AG09319 (cell line): ENCODE data around the gene LY6G5C.

Experiments used
- DNase-seq: peaks from one replicate; pipeline ENCODE4 v3.0.0-alpha.2; 2010; ENCODE audit warnings: low read depth; ENCODE audit errors: extremely low read depth
- TF ChIP-seq, protein P1 (sequence below): IDR thresholded peaks from 2 replicates; pipeline ENCODE4 v1.5.1; 2011; ENCODE audit warnings: low read depth, mild to moderate bottlenecking, inconsistent platforms, low read length, moderate library complexity

LY6G5C gene

DNA sequence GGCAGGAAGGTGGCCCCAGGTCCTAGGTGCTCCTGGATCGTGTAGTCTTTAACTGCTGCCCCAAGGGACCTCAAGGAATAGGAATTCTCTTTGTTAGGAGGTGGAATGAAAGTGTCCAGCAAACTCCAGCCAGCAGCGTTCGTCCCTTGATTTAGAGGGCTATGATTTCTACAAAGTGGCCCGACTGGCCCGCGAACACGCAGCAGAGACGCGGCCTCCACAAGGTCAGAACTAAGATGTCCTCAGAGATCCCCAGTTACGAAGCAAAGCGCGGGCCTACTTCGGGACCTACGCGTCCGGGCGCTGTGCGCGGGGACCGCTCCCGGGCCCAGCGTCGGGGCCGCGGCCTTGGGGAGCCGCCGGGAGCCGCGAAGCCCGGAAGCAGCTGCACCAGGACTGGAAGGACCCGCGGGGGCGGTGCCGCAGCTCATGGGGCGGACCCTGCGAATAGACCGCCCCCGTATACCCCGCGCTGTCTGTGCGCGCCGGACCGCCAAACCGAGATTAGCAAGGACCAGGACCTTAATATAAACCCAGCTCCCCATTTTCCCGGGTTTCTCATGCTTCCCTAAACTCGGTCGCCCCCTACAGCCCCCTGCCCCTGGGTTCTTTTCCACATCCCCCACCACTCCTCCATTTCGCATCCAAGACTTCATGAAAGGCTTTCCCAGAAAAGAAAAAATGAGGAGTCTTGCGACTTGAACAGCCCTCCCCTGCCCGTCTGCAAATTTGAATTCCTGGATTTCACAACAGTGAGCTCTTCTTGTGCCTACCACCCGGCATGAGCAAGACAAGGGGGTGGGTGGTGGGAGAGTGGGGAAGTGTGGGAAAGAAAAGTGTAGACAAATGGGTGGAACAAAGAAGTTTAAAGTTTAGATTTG is 20.2 kb downstream of the LY6G5C start, which contains the start of gene C6orf47:
Gene C6orf47, minus strand, starts transcription at position 398 of the 881 bp plus-strand sequence. CDS start 831 bp downstream, outside the sequence.
- DNase-seq: peak; percentile 49
- TF ChIP-seq, protein P1, sequence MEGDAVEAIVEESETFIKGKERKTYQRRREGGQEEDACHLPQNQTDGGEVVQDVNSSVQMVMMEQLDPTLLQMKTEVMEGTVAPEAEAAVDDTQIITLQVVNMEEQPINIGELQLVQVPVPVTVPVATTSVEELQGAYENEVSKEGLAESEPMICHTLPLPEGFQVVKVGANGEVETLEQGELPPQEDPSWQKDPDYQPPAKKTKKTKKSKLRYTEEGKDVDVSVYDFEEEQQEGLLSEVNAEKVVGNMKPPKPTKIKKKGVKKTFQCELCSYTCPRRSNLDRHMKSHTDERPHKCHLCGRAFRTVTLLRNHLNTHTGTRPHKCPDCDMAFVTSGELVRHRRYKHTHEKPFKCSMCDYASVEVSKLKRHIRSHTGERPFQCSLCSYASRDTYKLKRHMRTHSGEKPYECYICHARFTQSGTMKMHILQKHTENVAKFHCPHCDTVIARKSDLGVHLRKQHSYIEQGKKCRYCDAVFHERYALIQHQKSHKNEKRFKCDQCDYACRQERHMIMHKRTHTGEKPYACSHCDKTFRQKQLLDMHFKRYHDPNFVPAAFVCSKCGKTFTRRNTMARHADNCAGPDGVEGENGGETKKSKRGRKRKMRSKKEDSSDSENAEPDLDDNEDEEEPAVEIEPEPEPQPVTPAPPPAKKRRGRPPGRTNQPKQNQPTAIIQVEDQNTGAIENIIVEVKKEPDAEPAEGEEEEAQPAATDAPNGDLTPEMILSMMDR: no peak

DNA sequence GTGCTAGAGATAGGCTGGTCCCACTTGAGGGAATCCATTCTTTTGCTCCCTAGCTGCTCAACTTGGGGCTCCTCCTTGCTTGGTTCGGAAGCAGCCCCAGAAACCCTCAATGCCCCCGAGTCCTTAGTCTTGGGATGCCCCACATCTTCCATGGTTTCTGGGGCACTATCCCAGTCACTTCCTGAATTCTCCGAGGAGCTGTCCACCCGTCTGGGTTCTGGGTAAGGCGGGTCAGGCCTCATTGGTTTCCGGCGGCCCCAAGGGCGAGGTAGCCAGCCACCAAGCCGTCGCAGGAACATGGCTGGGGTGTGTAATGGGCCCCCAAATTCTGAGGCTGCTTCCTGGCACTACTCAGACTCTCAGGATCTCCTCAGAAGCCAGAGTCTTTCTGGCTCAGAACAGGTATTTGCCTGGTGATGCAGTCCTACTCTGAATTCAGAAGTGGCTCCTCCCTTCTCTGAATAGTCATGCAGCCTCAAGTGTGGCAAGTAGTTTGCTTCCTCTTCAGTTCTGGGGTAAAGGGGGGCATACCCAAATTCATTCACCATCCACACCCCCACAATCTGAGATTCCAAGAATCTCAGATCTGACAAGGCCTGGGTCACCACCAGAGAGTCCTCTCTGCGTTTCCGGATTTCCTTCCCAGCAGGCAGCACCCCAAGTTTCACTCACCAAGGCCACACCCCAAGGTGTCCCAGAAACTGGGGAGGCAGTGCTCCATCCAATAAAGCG is 21.1 kb downstream of the LY6G5C start:
- no peak for DNase-seq
- TF ChIP-seq, protein P1: no peak

DNA sequence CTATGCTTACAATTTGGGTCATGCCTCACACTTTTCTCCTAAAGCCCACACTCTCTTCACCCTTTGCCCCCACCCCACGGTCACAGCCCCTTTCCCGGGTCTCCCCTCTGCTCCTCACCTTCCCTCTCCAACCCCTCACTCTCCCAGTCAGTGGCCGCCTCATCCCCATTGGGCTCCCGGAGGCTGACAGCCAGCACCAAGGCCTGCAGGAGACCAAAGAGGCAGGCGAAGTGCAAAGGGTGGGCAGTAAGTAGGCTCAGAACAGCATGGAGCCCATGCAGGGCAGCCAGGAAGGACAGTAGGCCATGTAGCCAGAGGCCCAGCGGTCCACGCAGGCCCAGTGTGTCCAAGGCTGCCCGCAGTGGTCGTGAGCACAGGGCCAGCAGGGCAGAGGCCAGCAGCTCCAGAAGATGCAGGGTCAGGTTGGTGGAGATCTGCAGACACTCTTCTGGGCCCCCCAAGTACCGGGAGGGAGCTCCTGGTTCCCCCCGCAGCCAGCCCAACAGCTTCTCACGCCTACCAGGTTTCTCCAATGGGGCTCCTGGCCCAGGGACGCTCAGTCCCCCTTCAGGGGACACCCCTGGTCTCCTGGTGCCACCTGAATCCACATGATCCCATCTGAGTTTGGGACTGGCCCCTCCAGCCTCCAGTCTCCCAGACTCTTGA is 21.8 kb downstream of the LY6G5C start:
- TF ChIP-seq, protein P1: no peak
- DNase-seq: no peak

DNA sequence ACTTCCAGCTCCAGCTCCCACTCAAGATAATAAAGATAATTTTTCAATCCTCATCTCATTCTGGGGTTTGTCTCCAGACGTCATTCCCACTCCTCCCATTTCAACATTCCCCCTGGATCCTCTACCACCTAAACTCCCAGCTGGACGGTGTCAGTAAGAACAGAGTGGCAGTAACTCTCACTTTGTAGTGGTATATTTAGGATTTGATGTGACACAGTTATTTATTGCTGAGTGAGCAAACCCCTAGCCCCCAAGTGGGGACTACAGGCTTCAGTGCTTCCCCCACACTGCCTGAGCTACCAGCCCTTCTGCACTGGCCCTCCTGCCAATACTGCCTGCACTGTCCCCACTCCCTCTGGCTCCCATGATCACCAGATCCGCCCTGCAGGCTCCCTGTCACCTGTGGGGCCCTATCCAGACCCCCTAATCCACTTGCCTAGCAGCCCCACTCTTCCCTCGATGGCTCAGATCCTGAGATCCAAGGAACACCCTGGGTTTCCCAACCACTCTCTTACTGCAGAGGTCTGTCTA is 22.6 kb downstream of the LY6G5C start:
- TF ChIP-seq, protein P1: no peak
- no peak for DNase-seq

DNA sequence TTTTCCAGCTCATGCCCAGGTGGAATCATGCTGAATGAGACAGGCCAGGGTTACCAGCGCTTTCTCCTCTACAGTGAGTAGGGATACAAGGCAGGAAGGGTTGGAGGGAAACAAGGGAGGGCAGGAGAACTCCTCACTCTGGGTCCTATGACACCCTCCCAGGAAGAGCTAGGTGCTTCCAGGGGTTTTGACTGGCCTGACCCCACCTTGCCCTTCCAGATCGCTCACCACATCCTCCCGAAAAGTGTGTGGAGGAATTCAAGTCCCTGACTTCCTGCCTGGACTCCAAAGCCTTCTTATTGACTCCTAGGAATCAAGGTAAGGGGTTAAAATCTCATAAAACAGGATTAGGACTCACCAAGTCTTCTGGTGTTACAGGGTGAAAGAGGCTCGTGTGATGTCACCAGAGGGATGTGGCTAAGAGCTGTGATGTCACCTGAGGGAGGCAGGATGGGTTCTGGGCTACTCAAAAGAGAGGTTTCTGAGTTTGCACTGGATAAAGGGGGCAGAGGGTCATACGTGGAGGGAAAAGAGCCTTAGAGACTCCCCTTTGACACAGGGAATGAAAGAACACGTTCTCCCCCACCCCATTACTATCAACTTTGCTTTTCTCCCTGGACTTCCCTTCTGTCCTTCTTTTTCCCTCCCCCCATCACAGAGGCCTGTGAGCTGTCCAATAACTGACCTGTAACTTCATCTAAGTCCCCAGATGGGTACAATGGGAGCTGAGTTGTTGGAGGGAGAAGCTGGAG is 23.3 kb downstream of the LY6G5C start:
- DNase-seq: no peak
- TF ChIP-seq, protein P1: no peak

DNA sequence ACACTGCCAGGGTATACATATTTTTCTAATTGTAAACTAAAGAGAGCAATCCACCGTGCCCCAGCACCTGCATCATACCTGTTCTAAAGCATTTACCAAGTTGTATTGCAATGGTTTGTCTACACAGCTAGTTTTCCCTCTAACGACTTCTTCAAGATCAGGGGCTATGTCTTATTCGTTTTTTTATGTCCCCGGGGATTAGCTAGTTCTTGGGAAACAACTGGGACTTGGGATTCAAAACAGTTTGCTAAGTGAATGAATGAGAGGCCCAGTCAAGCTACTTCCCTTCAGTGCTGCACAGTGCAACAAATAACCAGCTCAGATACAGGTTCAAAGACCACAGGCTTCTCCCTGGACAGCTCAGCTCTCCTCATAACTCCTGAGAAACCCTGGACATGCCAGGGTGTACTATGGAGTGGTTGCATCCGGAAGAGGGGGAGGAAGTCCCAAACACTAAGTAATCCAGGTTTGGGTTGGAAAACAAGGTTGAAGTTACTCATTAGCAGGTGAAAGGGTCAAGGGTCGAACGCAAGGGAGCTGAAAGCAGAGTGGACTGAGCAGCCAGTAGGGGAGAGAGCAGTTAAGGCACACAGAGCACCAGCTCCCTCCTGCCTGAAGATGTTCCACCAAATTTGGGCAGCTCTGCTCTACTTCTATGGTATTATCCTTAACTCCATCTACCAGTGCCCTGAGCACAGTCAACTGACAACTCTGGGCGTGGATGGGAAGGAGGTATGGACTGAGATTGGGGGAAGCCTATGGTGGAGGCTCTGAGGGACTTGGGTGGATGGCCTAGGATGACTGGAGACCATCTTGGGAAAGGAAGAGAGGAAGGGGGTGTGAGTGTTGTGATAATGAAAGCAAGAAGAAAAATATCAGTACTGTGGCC is 25.3 kb downstream of the LY6G5C start, which contains the start of gene APOM:
Gene APOM, plus strand, starts transcription at position 546 of the 889 bp plus-strand sequence. Its CDS starts 73 bp downstream, at position 619.
- no peak for DNase-seq
- TF ChIP-seq, protein P1: no peak
